IMR-90 (cell line): ENCODE results near the gene C17orf50.

ENCODE experiments used
- BHLHE40 ChIP-seq: fragments of 150-350 bp; IDR thresholded peaks from 2 replicates; pipeline ENCODE4 v1.6.1; 2016; ENCODE audit warnings: mild to moderate bottlenecking, low read depth, low read length
- CEBPB ChIP-seq: IDR thresholded peaks from 2 replicates; pipeline ENCODE4 v1.6.1; 2012; ENCODE audit warnings: low read depth, low read length, improper control_type of control experiment
- CHD1 ChIP-seq: IDR thresholded peaks from 2 replicates; pipeline ENCODE4 v1.6.1; 2012; ENCODE audit warnings: low read depth, low read length, improper control_type of control experiment
- FOS ChIP-seq: fragments of 150-350 bp; IDR thresholded peaks from 2 replicates; pipeline ENCODE4 v1.6.1; 2016; ENCODE audit warnings: low read depth, low read length
- MAZ ChIP-seq: IDR thresholded peaks from 2 replicates; pipeline ENCODE4 v1.6.1; 2012; ENCODE audit warnings: low read depth, mild to moderate bottlenecking, low read length, improper control_type of control experiment, moderate library complexity, borderline replicate concordance
- MXI1 ChIP-seq: IDR thresholded peaks from 2 replicates; pipeline ENCODE4 v1.6.1; 2012; ENCODE audit warnings: low read depth, mild to moderate bottlenecking, low read length, moderate library complexity, borderline replicate concordance
- POLR2A ChIP-seq: IDR thresholded peaks from 2 replicates; pipeline ENCODE4 v1.6.1; 2012; ENCODE audit warnings: mild to moderate bottlenecking, low read depth, low read length
- RAD21 ChIP-seq: IDR thresholded peaks from 2 replicates; pipeline ENCODE4 v1.6.1; 2012; ENCODE audit warnings: low read length, improper control_type of control experiment
- RCOR1 ChIP-seq: IDR thresholded peaks from 2 replicates; pipeline ENCODE4 v1.6.1; 2012; ENCODE audit warnings: mild to moderate bottlenecking, low read length, improper control_type of control experiment; ENCODE audit not compliant: insufficient replicate concordance
- SMC3 ChIP-seq: fragments of 150-350 bp; IDR thresholded peaks from 2 replicates; pipeline ENCODE4 v1.6.1; 2016; ENCODE audit warnings: low read depth, mild to moderate bottlenecking, antibody characterized with exemption, low read length, moderate library complexity
- TF ChIP-seq, protein P1 (sequence below): conservative IDR thresholded peaks from 2 replicates; pipeline ENCODE4 v1.5.1; 2012; ENCODE audit warnings: mild to moderate bottlenecking, low read depth, low read length, improper control_type of control experiment
- TF ChIP-seq, protein P2 (sequence below): fragments of 150-350 bp; IDR thresholded peaks from 2 replicates; pipeline ENCODE4 v1.6.1; 2017; ENCODE audit warnings: mild to moderate bottlenecking, antibody characterized with exemption, low read length, low read depth
- TF ChIP-seq, protein P3 (sequence below): fragments of 150-350 bp; IDR thresholded peaks from 2 replicates; pipeline ENCODE4 v1.6.1; 2016; ENCODE audit warnings: low read depth, mild to moderate bottlenecking, low read length, moderate library complexity, borderline replicate concordance

DNA sequence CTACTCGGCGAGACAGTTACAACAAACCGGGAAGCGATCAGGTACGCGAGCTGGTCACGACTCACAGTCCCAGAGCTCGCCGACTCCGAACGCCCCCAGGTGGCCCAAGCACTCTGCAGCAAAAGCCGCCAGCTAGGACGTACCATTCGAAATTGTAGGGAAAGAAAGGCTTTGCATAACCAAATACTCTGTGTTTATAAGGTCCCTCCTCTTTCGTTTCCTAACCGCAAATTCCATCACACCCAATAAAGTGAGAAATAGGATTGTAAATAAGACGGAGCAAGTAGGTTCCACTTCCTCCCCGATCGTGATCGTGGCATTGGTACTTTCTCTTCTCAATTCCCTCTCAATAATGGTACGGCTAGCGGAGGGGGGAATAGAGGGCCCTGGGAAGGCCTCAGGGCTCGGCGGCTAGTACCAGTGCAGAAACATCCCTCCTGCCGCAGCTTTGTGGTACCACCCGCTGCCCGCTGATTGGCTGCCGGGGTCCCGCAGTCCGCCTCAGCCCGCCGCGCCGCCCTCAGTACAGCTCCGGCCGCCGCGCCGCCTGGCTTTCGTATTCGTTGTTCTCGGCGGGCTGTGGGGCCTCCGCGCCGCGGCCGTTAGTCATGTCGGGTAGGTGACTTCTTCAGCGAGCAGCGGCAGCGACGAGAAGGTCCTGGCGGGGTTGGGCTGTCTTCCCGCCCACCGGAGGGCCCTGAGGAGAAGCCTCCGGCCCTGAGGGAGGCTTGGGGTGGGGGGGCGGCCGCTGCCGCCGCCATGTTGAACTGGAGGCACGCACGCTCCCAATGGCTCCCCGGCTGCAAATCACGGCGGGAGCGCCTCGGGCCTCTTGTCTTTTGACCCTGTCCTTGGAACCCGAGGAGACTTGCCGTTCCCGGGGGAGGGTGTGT lies 48.5 kb downstream of the C17orf50 start, which contains the start of gene TAF15:
- TF ChIP-seq, protein P1, sequence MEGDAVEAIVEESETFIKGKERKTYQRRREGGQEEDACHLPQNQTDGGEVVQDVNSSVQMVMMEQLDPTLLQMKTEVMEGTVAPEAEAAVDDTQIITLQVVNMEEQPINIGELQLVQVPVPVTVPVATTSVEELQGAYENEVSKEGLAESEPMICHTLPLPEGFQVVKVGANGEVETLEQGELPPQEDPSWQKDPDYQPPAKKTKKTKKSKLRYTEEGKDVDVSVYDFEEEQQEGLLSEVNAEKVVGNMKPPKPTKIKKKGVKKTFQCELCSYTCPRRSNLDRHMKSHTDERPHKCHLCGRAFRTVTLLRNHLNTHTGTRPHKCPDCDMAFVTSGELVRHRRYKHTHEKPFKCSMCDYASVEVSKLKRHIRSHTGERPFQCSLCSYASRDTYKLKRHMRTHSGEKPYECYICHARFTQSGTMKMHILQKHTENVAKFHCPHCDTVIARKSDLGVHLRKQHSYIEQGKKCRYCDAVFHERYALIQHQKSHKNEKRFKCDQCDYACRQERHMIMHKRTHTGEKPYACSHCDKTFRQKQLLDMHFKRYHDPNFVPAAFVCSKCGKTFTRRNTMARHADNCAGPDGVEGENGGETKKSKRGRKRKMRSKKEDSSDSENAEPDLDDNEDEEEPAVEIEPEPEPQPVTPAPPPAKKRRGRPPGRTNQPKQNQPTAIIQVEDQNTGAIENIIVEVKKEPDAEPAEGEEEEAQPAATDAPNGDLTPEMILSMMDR: peak; percentile 76
- TF ChIP-seq SMC3: peak; percentile 47
- TF ChIP-seq CHD1: peak; percentile 100; the same call in 1 of the 2 replicates
- no peak for TF ChIP-seq CEBPB
- peak; percentile 99 for TF ChIP-seq POLR2A
- TF ChIP-seq FOS: no peak
- no peak for TF ChIP-seq RCOR1
- peak; percentile 63; the same call in 1 of the 2 replicates for TF ChIP-seq MXI1
- TF ChIP-seq, protein P2, sequence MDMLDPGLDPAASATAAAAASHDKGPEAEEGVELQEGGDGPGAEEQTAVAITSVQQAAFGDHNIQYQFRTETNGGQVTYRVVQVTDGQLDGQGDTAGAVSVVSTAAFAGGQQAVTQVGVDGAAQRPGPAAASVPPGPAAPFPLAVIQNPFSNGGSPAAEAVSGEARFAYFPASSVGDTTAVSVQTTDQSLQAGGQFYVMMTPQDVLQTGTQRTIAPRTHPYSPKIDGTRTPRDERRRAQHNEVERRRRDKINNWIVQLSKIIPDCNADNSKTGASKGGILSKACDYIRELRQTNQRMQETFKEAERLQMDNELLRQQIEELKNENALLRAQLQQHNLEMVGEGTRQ: no peak
- TF ChIP-seq, protein P3, sequence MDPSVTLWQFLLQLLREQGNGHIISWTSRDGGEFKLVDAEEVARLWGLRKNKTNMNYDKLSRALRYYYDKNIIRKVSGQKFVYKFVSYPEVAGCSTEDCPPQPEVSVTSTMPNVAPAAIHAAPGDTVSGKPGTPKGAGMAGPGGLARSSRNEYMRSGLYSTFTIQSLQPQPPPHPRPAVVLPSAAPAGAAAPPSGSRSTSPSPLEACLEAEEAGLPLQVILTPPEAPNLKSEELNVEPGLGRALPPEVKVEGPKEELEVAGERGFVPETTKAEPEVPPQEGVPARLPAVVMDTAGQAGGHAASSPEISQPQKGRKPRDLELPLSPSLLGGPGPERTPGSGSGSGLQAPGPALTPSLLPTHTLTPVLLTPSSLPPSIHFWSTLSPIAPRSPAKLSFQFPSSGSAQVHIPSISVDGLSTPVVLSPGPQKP: no peak
- TF ChIP-seq RAD21: peak; percentile 61
- peak; percentile 99 for TF ChIP-seq BHLHE40
- TF ChIP-seq MAZ: peak; percentile 48; the same call in 1 of the 2 replicates
